Ovary (tissue), 3 donors: ENCODE measurements around the gene DHX32.

ENCODE experiments used
- CTCF ChIP-seq, 3 donors: fragments of 450-650 bp in 2 of 3; fragments of 200-600 bp in 1 of 3; IDR thresholded peaks; one replicate each; pipeline versions ENCODE4 v1.5.1 to v1.8.0; 2016 to 2022; ENCODE audit warnings: antibody characterized with exemption in 3 of 3, mild to moderate bottlenecking in 1 of 3
- EP300 ChIP-seq: sonication (generic); formaldehyde crosslinking; IDR thresholded peaks from one replicate; pipeline ENCODE4 v1.6.1; 2017; ENCODE audit warnings: antibody characterized with exemption
- POLR2A ChIP-seq: fragments of 450-650 bp; IDR thresholded peaks from one replicate; pipeline ENCODE4 v1.6.1; 2017; ENCODE audit warnings: antibody characterized with exemption, mild to moderate bottlenecking, moderate library complexity
- donor health status: DM: no; HTN: no; CAD: no.

GRCh38 chr10:125916977-125917376 lies 35.9 kb upstream of the DHX32 start:
- no peak for TF ChIP-seq CTCF (IDR thresholded peaks at IDR 0.05)
- no peak for TF ChIP-seq EP300
- TF ChIP-seq POLR2A: no peak
